ENCODE results near the gene ZNF384. TPM values are rescaled to one million over a fixed set of nuclear protein-coding genes. Genes with fewer than 3 reads are reported as not detected.
"Not testable (repeated sequence)": the region's sequence is repeated elsewhere in the genome, so short reads cannot be mapped to it uniquely, and the experiment has no call there.

The ZNF384 gene
- total and polyA plus RNA-seq, 4 donors = 3.9 to 12.7 (median 10.0) TPM

GRCh38 chr12:6708960-6709394 lies 19.8 kb upstream of the ZNF384 start:
- peaks cover 0 to 6% (median 1%) of the 10 kb centered on the region in 4 donors for H3K27me3 ChIP-seq (ENCODE audit: control insufficient read depth in 4 of 4, insufficient read depth in 4 of 4, low read length in 3 of 4)
- no peak overlapping the region for H3K4me3 ChIP-seq (ENCODE audit: low read depth in 1 of 3, low read length in 3 of 3)
- H3K27ac ChIP-seq (ENCODE audit: low read depth in 1 of 2, low read length in 2 of 2) = no peak overlapping the region
- H3K36me3 ChIP-seq (ENCODE audit: control insufficient read depth in 4 of 4, insufficient read depth in 3 of 4, low read depth in 1 of 4, low read length in 3 of 4) = no peaks in the 10 kb centered on the region
- DNase-seq (ENCODE audit: low spot score) = no peak
- no peaks in the 10 kb centered on the region for H3K4me1 ChIP-seq (ENCODE audit: control insufficient read depth in 4 of 4, insufficient read depth in 4 of 4, low read length in 3 of 4)
- no peaks in the 10 kb centered on the region for H3K9me3 ChIP-seq (ENCODE audit: control insufficient read depth in 4 of 4, low read length in 3 of 4)
- no peak for TF ChIP-seq JUND (IDR thresholded peaks at IDR 0.05)
- TF ChIP-seq NR2F2 (IDR thresholded peaks at IDR 0.05) = no peak
- TF ChIP-seq, protein P1, sequence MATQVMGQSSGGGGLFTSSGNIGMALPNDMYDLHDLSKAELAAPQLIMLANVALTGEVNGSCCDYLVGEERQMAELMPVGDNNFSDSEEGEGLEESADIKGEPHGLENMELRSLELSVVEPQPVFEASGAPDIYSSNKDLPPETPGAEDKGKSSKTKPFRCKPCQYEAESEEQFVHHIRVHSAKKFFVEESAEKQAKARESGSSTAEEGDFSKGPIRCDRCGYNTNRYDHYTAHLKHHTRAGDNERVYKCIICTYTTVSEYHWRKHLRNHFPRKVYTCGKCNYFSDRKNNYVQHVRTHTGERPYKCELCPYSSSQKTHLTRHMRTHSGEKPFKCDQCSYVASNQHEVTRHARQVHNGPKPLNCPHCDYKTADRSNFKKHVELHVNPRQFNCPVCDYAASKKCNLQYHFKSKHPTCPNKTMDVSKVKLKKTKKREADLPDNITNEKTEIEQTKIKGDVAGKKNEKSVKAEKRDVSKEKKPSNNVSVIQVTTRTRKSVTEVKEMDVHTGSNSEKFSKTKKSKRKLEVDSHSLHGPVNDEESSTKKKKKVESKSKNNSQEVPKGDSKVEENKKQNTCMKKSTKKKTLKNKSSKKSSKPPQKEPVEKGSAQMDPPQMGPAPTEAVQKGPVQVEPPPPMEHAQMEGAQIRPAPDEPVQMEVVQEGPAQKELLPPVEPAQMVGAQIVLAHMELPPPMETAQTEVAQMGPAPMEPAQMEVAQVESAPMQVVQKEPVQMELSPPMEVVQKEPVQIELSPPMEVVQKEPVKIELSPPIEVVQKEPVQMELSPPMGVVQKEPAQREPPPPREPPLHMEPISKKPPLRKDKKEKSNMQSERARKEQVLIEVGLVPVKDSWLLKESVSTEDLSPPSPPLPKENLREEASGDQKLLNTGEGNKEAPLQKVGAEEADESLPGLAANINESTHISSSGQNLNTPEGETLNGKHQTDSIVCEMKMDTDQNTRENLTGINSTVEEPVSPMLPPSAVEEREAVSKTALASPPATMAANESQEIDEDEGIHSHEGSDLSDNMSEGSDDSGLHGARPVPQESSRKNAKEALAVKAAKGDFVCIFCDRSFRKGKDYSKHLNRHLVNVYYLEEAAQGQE (IDR thresholded peaks at IDR 0.05) = no peak
- TF ChIP-seq, protein P2, sequence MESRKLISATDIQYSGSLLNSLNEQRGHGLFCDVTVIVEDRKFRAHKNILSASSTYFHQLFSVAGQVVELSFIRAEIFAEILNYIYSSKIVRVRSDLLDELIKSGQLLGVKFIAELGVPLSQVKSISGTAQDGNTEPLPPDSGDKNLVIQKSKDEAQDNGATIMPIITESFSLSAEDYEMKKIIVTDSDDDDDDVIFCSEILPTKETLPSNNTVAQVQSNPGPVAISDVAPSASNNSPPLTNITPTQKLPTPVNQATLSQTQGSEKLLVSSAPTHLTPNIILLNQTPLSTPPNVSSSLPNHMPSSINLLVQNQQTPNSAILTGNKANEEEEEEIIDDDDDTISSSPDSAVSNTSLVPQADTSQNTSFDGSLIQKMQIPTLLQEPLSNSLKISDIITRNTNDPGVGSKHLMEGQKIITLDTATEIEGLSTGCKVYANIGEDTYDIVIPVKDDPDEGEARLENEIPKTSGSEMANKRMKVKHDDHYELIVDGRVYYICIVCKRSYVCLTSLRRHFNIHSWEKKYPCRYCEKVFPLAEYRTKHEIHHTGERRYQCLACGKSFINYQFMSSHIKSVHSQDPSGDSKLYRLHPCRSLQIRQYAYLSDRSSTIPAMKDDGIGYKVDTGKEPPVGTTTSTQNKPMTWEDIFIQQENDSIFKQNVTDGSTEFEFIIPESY (IDR thresholded peaks at IDR 0.05) = no peak
- H3K9ac ChIP-seq (ENCODE audit: low read depth in 1 of 2, low read length in 2 of 2) = no peak overlapping the region
- WGBS = 86% methylated on average over 16 of the region's 16 CpGs

DNA sequence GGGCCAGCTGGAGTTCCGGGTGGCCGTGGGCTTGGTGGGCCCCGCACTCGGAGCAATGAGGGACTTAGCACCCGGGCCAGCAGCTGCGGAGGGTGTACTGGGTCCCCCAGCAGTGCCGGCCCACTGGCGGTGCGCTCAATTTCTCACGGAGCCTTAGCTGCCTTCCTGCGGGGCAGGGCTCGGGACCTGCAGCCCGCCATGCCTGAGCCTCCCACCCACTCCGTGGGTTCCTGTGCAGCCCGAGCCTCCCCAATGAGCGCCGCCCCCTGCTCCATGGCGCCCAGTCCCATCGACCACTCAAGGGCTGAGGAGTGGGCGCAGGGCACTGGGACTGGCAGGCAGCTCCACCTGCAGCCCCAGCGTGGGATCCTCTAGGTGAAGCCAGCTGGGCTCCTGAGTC lies 19.2 kb upstream of the ZNF384 start:
- not testable (repeated sequence) for H3K27ac ChIP-seq (ENCODE audit: low read depth in 1 of 2, low read length in 2 of 2); H3K9ac ChIP-seq (ENCODE audit: low read depth in 1 of 2, low read length in 2 of 2); H3K4me1 ChIP-seq (ENCODE audit: control insufficient read depth in 4 of 4, insufficient read depth in 4 of 4, low read length in 3 of 4); H3K36me3 ChIP-seq (ENCODE audit: control insufficient read depth in 4 of 4, insufficient read depth in 3 of 4, low read depth in 1 of 4, low read length in 3 of 4); H3K4me3 ChIP-seq (ENCODE audit: low read depth in 1 of 3, low read length in 3 of 3); H3K9me3 ChIP-seq (ENCODE audit: control insufficient read depth in 4 of 4, low read length in 3 of 4); DNase-seq (ENCODE audit: low spot score)
- 93% methylated on average over 21 of the region's 21 CpGs for WGBS
- H3K27me3 ChIP-seq (ENCODE audit: control insufficient read depth in 4 of 4, insufficient read depth in 4 of 4, low read length in 3 of 4) = peaks cover 0 to 10% (median 1%) of the 10 kb centered on the region in 4 donors

DNA sequence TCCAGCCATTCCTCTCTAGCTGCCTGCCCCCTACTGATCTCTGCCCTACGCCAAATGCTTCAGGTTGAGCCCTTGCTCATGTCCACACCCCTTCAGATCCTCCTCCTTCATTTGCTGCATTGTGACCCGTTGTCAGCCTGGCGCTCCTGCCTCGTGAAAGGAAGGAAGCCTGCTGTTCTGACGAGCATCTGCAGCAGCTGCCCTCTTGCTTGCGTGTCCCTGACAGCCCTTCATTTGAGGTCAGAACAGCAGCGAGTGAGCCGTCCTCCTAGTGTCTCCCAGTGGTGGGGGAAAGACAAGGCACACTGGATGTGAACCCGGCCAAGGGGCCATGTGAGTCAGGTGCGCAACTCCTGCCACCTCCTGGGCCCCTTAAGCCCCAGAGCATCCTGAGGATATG lies 14.5 kb upstream of the ZNF384 start:
- Histone ChIP-seq H3K9me3 (ENCODE audit: control insufficient read depth in 4 of 4, low read length in 3 of 4) (no peaks in the 10 kb centered on the region), H3K4me1 (ENCODE audit: control insufficient read depth in 4 of 4, insufficient read depth in 4 of 4, low read length in 3 of 4) (peaks cover 3 to 10% (median 5%) of the 10 kb centered on the region in 4 donors), H3K9ac (ENCODE audit: low read depth in 1 of 2, low read length in 2 of 2) (no peak overlapping the region), H3K4me3 (ENCODE audit: low read depth in 1 of 3, low read length in 3 of 3) (no peak overlapping the region), H3K36me3 (ENCODE audit: control insufficient read depth in 4 of 4, insufficient read depth in 3 of 4, low read depth in 1 of 4, low read length in 3 of 4) (no peaks in the 10 kb centered on the region), H3K27me3 (ENCODE audit: control insufficient read depth in 4 of 4, insufficient read depth in 4 of 4, low read length in 3 of 4) (peaks cover 3 to 27% (median 9%) of the 10 kb centered on the region in 4 donors), H3K27ac (ENCODE audit: low read depth in 1 of 2, low read length in 2 of 2) (no peak overlapping the region)
- TF ChIP-seq GABPA (IDR thresholded peaks at IDR 0.05 in 1 of 2, conservative IDR thresholded peaks at IDR 0.05 in 1 of 2) (no peak), YY1 (IDR thresholded peaks at IDR 0.05) (no peak), SP1 (IDR thresholded peaks at IDR 0.05) (no peak), NR2F2 (IDR thresholded peaks at IDR 0.05) (no peak), RAD21 (IDR thresholded peaks at IDR 0.05) (no peak)
- TF ChIP-seq, protein P1 (IDR thresholded peaks at IDR 0.05) = no peak
- WGBS = 11% methylated on average over 10 of the region's 10 CpGs
- no peak for DNase-seq (ENCODE audit: low spot score)

All from liver (tissue), 9 donors.